ENCODE measurements around the gene ADGRG6.

ADGRG6 gene

DNA sequence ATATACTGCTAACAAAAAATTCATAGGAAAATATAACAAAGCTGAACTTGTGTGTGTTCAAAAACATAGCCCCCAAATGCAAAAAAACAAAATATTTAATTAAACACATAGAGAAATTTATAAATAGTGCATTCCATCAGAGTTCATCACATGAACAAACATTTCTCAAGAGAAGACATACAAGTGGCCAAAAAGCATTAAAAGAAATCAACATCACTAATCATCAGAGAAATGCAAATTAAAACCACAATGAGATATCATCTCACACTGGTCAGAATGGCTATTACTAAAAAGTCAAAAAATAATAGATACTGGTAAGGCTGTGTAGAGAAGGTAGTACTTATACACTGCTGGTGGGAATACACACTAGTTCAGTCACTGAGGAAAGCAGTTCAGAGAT, 39.6 kb upstream of the ADGRG6 start:
- in situ Hi-C loops (cut with MboI; ENCODE audit: low pct_unique_long_range_greater_than_20kb, low sequenced_read_pairs, unreplicated experiment): no loop called here
- TF ChIP-seq, protein P1, sequence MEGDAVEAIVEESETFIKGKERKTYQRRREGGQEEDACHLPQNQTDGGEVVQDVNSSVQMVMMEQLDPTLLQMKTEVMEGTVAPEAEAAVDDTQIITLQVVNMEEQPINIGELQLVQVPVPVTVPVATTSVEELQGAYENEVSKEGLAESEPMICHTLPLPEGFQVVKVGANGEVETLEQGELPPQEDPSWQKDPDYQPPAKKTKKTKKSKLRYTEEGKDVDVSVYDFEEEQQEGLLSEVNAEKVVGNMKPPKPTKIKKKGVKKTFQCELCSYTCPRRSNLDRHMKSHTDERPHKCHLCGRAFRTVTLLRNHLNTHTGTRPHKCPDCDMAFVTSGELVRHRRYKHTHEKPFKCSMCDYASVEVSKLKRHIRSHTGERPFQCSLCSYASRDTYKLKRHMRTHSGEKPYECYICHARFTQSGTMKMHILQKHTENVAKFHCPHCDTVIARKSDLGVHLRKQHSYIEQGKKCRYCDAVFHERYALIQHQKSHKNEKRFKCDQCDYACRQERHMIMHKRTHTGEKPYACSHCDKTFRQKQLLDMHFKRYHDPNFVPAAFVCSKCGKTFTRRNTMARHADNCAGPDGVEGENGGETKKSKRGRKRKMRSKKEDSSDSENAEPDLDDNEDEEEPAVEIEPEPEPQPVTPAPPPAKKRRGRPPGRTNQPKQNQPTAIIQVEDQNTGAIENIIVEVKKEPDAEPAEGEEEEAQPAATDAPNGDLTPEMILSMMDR (IDR thresholded peaks at IDR 0.05; ENCODE audit: extremely low read depth, insufficient read depth, missing control alignments): no peak
- no peak for DNase-seq (ENCODE audit: low spot score)

DNA sequence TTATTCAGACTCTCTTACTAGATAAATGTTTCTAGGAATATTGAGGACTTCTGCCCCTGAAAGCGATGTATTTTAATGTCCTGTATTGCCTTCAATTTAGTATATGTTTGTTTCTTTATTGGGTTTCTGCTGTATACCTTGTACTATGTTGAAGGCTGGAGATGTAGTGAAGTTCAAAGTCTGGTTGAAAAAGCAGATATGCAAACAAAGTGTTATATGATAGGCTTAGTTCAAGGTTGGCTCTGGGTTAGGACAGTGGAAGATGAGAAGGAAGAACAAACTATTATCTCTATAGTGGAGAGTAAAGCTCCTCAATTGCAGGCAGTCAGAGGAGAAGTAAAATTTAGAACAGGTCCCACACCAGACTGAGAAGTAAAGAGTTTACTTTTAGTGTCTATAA, 36.3 kb upstream of the ADGRG6 start:
- no peak for DNase-seq (ENCODE audit: low spot score)
- in situ Hi-C loops (cut with MboI; ENCODE audit: low pct_unique_long_range_greater_than_20kb, low sequenced_read_pairs, unreplicated experiment): no loop called here
- TF ChIP-seq, protein P1 (IDR thresholded peaks at IDR 0.05; ENCODE audit: extremely low read depth, insufficient read depth, missing control alignments): no peak

DNA sequence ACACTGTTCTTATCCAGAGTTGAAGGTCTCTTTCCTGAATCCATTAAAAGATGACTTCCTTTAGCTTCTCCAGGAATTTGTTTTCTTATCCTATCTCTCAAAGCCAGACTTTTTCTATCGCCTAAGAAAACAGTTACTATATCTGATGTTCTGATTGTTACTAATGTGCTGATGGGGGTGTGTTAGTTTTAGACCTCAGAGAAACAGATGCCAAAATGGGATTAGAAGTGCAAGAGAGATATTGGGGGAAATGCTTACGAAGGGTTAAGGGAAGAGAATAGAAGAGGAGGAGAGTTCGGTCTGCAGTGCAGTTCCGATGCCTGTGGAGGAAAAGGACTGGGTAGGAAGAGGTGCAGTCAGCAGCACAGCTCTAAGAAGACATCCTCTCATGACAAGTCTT, 35.7 kb upstream of the ADGRG6 start:
- TF ChIP-seq, protein P1 (IDR thresholded peaks at IDR 0.05; ENCODE audit: extremely low read depth, insufficient read depth, missing control alignments): no peak
- no peak for DNase-seq (ENCODE audit: low spot score)
- in situ Hi-C loops (cut with MboI; ENCODE audit: low pct_unique_long_range_greater_than_20kb, low sequenced_read_pairs, unreplicated experiment): no loop called here

DNA sequence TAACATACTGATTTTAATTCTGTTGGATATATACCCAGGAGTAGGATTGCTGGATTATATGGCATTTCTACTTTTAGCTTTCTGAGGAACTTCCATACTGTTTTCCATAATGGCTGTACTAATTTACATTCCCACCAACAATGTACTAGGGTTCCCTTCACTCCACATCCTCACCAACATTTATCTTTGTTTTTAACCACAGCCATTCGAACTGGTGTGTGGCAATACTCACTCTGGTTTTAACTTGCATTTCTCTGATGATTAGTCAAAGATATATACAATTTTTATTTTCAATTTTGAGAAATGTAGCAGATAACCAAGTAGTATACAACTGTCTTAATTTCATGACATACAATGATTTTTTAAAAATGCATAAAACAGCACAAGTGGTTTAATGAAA, 30.3 kb upstream of the ADGRG6 start:
- no peak for DNase-seq (ENCODE audit: low spot score)
- TF ChIP-seq, protein P1 (IDR thresholded peaks at IDR 0.05; ENCODE audit: extremely low read depth, insufficient read depth, missing control alignments): no peak
- in situ Hi-C loops (cut with MboI; ENCODE audit: low pct_unique_long_range_greater_than_20kb, low sequenced_read_pairs, unreplicated experiment): no loop called here

DNA sequence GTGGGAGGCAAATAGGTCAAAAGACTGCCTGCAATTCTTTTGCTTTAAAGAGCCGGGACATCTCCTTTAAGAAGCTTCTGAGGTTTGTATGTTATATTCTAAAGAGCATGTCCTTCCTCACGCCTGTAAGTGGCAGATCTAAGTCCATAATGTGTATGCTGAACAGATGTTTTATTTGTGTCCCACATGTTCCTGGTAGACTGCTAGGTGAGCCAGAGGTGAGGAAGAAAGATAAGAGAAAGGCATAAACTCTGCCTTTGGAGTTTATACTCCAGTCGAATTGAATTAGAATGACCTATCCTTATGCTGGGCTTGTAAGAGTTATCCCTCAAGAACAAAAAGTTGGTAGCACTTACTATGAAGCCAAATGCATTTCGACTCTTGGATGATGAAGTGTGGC, 27.2 kb upstream of the ADGRG6 start:
- DNase-seq (ENCODE audit: low spot score): no peak
- in situ Hi-C loops (cut with MboI; ENCODE audit: low pct_unique_long_range_greater_than_20kb, low sequenced_read_pairs, unreplicated experiment): no loop called here
- TF ChIP-seq, protein P1 (IDR thresholded peaks at IDR 0.05; ENCODE audit: extremely low read depth, insufficient read depth, missing control alignments): no peak

DNA sequence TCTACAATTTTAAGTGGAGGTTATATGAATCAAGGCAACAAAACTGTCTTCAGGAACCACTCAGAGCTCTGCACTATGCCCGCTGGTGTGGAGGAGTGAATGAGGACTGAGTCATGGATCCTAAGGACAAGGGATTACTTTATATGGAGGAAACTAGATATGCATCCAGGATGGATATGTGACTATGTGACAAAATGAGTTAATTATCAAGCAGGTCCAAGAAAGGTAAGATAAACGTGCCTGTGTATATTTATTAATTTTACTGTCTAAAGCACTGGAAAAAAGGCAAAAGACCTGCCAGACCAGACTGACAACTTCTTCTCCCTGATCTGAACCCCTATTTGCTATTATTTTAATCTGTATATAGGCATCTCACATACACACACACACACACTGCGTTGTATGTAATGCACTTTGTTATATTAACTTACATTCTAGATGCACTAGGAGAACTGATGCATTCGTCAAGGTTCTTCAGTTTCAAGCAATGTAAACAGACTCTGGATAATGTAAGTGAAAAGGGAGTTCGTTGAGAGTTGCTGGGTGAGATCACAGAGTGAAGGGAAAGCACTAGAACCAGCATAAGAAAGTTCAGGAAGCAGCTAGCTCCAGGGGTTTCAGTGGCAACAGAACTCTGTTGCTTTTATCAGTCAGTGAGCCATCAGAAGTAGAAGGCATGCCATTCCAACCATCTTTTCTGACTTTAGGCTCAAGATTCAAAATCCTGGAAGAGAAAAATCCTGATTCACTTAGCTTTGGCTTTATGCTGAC, 26.4 kb upstream of the ADGRG6 start:
- in situ Hi-C loops (cut with MboI; ENCODE audit: low pct_unique_long_range_greater_than_20kb, low sequenced_read_pairs, unreplicated experiment): no loop called here
- TF ChIP-seq, protein P1 (IDR thresholded peaks at IDR 0.05; ENCODE audit: extremely low read depth, insufficient read depth, missing control alignments): no peak
- no peak for DNase-seq (ENCODE audit: low spot score)
